NOMO-1 treated with dmso at 0.1 percent for 144 hours (cell line): ENCODE measurements around the gene CCDC149.

Source experiments
- DNase-seq: peaks from one replicate; lab custom pipeline; 2025; ENCODE audit not compliant: unreplicated experiment; lab: John Stamatoyannopoulos, UW

The CCDC149 gene

DNA sequence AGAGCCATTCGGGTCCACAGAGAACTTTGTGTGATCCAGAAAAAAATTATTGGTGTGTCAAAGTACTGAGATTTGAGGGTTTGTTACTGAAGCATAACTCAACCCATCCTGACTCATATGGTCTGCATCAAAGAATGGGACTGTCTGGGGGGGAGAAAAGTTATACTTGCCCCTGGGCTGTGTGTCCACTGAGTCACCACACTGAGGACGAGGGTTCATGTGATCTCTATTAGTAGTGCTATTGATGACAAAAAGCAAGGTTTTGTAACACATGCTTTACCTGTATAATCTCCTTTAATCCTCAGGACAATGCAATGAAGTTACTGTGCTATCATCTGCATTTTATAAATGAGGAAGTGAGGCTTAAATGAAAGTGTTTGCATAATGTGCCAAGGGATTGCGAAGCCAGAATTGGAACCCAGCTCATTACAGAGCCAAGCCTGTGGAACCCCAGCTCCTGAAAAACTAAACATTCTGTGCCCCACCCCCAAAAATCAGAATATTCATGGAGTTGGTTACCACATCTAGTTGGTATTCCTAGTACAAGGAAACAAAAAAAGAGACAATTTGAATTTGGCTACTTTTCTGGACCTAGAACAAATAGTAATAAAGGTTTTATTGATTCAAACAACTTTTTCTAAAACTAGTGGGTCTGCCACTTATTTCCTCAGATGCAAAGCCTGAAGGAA is 31.2 kb downstream of the CCDC149 start:
- DNase-seq: peak; percentile 7

DNA sequence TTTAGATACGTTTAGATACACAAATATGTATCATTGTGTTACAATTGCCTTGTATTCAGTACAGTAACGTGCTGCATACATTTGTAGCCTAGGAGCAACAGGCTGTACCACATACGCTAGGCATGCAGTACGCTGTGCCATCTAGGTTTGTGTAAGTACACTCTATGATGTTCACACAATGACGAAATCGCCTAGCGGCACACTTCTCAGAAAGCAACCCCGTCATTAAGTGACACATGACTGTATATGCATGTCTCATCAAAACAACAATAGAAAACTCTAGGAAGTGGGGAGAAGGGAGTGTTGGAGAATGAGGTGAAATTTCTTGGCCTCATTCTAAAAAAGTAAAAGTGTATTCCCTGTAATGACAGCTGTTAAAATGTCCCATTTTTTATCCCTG is 32.7 kb downstream of the CCDC149 start:
- no peak for DNase-seq

DNA sequence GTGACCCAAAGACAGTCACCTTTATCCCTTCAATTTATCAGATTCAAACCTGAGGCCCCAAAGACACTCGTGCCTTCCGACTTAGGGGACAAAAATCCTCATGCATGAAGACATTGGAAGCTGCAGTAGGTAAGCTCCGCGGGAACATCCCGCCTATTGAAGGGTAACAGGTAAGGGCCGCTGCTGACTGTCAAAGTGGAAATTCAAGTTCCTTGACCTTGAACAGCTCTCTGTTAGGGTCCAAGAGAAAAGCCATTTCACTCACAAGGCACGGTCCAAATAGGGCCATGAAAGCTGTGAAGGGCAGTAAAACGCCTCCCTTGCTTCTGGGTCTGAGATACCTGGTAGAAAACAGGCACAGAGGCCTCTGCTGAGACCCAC is 34.2 kb downstream of the CCDC149 start:
- DNase-seq: no peak

GRCh38 chr4:24877868-24878635 is 34.8 kb downstream of the CCDC149 start:
- DNase-seq: no peak

- DNase-seq: no peak
Measured at GRCh38 chr4:24876431-24876830, 36.4 kb downstream of the CCDC149 start.

GRCh38 chr4:24872720-24873119 is 40.1 kb downstream of the CCDC149 start:
- DNase-seq: no peak

DNA sequence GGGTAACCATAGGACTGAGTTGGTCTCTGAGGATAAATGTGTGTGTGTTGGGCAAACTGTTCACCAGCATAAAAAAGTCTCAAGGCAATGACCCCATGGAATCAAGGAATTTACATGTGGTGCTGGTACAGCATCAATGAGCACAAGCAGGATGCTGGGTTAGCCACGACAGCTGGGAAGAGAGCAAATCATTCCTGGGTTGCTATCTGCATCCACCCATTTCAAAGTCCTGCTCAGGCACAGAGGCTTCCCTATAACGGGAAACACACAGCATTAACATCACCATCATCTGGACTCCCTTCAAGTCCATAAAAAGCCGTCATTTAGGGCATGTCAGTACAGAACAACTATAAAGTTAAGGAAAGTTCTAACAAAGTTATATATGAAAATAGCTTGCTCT is 41.6 kb downstream of the CCDC149 start:
- no peak for DNase-seq

- no peak for DNase-seq
Measured at GRCh38 chr4:24867766-24868296, 45.0 kb downstream of the CCDC149 start.

GRCh38 chr4:24867251-24867650 is 45.6 kb downstream of the CCDC149 start:
- no peak for DNase-seq

- DNase-seq: no peak
Measured at GRCh38 chr4:24865401-24865800, 47.4 kb downstream of the CCDC149 start.

- DNase-seq: no peak
Measured at GRCh38 chr4:24863799-24864198, 49.0 kb downstream of the CCDC149 start.

DNA sequence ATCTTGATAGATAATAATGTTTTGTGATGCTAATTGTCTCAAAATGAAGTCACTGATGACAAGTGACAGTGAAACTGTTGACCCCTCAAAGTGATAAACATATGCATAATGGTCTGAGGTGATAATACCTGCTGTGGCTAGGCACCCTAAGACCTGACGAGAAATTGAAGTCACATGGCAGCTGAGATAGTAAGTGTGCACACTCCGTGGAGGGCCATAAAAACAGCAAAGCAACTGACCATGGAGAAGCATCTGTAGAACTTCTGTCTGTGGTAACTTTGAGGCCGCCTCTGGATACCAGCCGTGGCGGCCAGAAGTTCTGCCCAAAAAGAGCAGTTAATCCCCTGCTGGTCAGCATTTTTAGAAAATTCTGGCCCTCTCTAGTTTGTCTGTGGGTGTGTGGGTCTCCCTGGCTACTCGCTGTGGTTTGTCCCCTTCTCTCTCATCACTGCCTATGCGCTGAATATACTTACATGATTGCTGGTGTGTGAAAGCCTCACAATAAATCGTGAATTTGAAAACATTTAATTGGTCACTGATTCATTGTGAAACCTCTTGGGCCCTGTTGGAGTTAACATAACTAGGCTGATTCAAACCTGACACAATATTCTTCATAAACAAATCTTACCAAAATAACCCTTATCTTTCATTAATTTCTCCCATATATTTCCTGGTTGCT is 50.6 kb downstream of the CCDC149 start:
- no peak for DNase-seq

DNA sequence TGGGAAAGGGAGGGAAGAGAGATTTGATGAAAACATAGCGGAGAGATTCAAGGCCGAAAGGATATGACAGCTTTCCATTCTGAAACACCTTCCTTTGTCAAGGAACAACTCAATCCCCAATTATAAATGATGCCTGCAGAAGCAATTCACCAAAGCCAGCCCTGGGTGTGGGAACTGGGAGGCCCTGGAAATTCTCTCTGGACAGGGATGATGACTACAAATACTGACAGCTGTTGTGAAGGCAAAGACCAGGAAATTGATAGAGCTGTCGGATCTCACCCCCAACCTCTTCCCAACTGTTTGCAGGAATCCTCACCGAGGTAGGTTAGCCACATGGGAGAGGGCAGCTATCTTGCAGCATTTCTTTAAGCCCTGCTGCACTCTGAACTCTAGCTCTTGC is 54.3 kb downstream of the CCDC149 start:
- no peak for DNase-seq

GRCh38 chr4:24858026-24858425 is 54.8 kb downstream of the CCDC149 start:
- DNase-seq: no peak

- peak; percentile 4 for DNase-seq
Measured at GRCh38 chr4:24856586-24856985, 56.3 kb downstream of the CCDC149 start.

- no peak for DNase-seq
Measured at GRCh38 chr4:24855741-24856140, 57.1 kb downstream of the CCDC149 start.

DNA sequence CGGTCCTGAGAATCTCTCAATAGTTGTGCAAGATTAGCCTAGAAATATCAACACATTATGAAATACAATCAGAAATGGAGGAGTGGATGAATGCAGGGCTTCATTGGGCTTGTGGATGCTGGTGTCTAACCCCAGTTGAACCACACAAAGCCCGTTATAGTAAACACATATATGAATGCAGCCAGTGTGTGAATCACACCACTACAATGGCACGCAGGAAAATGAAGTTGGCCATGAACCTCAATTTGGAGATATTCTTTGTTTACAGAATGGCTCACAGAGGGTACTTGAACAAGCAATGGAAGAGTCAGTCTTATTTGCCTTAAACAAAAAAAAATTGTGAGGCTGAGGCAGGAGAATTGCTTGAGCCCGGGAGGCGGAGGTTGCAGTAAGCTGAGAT is 59.7 kb downstream of the CCDC149 start:
- no peak for DNase-seq

DNA sequence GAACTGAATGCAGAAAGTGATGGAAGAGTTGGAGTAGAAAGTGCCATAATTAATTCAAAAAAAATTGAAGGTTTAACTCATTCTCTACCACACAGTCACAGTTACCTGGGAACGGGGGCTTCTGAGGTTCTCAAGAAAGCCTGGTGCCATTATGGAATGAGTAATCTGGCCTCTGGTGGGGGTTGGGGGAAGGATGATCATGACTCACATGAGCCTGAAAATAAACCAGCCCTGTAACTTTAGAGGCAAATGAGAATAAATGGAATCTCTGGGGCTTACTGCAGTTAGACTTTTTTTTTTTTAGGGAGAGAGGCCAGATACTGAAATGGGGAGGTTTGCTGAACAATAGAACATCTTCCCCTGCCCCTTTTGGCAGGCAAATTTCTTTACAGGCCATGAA is 62.2 kb downstream of the CCDC149 start:
- DNase-seq: no peak

- DNase-seq: no peak
Measured at GRCh38 chr4:24849756-24850155, 63.1 kb downstream of the CCDC149 start.

DNA sequence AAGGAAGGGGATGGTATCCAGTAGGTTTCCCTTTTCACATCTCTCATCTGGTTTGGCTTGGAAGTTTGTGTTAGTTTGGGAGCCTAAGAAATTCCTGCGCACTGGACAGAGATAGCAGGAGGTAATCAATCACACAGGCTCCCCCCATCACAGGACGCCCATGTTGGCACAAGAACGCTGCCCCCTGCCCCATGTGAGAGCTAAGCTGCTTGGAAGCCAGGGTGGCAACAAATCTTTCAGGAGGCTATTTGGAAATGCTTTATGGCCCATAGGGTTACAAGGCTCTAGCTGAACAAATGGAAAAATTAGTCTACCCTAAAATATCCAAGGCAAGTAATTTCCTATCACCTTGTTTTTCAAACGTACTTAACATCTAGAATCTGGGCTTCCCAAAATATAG is 63.5 kb downstream of the CCDC149 start:
- no peak for DNase-seq

DNA sequence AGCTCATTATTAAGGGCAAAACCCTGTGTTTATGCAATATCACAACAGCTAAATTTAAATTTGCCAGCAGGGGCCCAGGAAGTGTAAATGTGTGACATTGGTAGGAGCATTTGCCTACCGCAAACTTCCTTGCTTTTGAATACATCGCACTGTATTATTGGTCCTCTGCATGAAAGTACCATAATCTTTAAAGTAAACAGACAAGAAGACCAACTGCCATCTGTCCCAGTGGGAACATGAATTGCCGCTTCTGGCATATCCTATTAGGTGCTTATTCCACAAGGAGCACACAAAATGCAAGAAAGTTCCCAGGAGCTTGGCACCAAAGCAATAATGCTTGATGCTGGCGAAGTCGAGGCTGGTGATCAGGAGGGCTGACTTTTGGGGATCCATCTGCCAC is 66.1 kb downstream of the CCDC149 start:
- no peak for DNase-seq

- no peak for DNase-seq
Measured at GRCh38 chr4:24845902-24846301, 66.9 kb downstream of the CCDC149 start.
